ENCODE results near the gene ATG9B.

The ATG9B gene

GRCh38 chr7:150968056-150968733 lies 56.1 kb downstream of the ATG9B start:
- no peak for DNase-seq

GRCh38 chr7:150967349-150967748 lies 56.9 kb downstream of the ATG9B start:
- no peak for DNase-seq

- no peak for DNase-seq
Measured at GRCh38 chr7:150966002-150966401, 58.3 kb downstream of the ATG9B start.

GRCh38 chr7:150965273-150965830 lies 58.9 kb downstream of the ATG9B start:
- DNase-seq = no peak

Measured in hypothalamus (tissue), 51 donors.